IPS-18c (cell line): ENCODE measurements around the gene HLA-B.

Source experiments
- H3K4me3 ChIP-seq: 2 replicates; pipeline ENCODE4 v1.7.0; 2013; ENCODE audit warnings: low read depth, mild to moderate bottlenecking, low read length, moderate library complexity; ENCODE audit not compliant: insufficient read depth
- H3K9me3 ChIP-seq: one replicate; pipeline ENCODE4 v1.6.1; 2013; ENCODE audit warnings: mild to moderate bottlenecking, low read length, moderate library complexity; ENCODE audit not compliant: control insufficient read depth, insufficient read depth

HLA-B gene

GRCh38 chr6:31358302-31358701, 1.3 kb upstream of the HLA-B start:
- Histone ChIP-seq H3K9me3 (no peaks in the 10 kb centered on the region), H3K4me3 (no peak overlapping the region)

GRCh38 chr6:31357886-31358285, 907 bp upstream of the HLA-B start:
- Histone ChIP-seq H3K9me3 (no peaks in the 10 kb centered on the region), H3K4me3 (no peak overlapping the region)

- Histone ChIP-seq H3K9me3 (peaks cover 2% of the 10 kb centered on the region), H3K4me3 (peak overlapping the region; percentile 81)
These were observed 598 bp downstream of the HLA-B start for GRCh38 chr6:31356216-31356945.

DNA sequence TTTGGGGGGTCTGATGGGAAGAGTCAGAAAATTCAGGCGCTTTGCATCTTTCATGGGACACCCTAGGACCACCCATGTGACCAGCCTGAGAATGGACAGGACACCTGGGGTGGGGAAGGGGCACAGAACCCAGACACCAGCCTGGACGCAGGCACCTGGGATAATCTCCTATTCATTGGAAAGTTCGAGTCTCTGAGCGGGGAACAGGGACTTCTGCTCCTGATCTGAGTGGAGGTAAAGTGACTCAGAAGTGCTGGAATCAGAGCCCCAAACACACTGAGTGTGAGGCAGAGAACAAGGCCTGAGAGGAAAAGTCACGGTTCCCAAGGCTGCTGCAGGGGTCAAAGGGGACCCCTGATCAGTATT, 1.4 kb downstream of the HLA-B start:
- Histone ChIP-seq H3K4me3 (no peak overlapping the region), H3K9me3 (peaks cover 2% of the 10 kb centered on the region)

DNA sequence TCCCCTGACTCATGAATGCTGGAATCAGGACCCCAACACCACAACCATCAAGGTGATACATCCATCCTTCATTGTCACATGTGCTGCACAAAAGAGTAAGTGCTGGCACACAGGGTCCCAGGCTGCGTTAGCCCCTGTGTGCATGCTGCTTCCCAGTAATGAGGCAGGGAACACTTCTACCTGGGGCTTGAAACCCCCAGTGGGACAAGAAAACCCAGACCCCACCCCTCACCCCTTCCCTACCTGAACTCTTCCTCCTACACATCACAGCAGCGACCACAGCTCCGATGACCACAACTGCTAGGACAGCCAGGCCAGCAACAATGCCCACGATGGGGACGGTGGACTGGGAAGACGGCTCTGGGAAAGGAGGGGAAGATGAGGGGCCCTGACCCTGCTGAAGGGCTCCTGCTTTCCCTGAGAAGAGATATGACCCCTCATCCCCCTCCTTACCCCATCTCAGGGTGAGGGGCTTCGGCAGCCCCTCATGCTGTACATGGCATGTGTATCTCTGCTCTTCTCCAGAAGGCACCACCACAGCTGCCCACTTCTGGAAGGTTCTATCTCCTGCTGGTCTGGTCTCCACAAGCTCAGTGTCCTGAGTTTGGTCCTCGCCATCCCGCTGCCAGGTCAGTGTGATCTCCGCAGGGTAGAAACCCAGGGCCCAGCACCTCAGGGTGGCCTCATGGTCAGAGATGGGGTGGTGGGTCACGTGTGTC, 2.0 kb downstream of the HLA-B start:
- Histone ChIP-seq H3K9me3 (peaks cover 2% of the 10 kb centered on the region), H3K4me3 (no peak overlapping the region)

DNA sequence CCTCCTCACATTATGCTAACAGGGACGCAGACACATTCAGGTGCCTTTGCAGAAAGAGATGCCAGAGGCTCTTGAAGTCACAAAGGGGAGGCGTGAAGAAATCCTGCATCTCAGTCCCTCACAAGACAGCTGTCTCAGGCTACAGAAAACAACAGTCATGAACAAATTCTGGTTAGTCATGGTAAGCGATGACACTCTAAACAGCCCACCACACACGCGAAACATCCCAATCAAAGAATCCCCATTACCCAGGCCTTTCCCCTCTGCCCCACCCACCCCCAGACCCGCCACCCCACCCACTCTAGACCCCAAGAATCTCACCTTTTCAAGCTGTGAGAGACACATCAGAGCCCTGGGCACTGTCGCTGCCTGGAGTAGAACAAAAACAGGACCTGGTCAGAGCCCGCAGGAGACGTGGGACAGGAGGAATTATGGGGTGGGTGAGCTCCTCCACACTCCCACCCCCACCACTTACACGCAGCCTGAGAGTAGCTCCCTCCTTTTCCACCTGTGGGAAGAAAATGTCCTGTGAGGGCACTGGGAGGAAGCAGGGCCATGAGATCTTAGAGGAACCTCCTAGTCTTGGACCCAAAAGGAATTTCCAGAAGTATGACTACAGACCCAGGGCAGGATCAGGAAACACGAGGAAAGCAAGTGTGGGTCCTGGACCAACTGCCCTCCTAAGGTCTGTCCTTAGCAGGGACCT, 2.7 kb downstream of the HLA-B start:
- H3K9me3 ChIP-seq = peaks cover 2% of the 10 kb centered on the region
- H3K4me3 ChIP-seq = no peak overlapping the region

DNA sequence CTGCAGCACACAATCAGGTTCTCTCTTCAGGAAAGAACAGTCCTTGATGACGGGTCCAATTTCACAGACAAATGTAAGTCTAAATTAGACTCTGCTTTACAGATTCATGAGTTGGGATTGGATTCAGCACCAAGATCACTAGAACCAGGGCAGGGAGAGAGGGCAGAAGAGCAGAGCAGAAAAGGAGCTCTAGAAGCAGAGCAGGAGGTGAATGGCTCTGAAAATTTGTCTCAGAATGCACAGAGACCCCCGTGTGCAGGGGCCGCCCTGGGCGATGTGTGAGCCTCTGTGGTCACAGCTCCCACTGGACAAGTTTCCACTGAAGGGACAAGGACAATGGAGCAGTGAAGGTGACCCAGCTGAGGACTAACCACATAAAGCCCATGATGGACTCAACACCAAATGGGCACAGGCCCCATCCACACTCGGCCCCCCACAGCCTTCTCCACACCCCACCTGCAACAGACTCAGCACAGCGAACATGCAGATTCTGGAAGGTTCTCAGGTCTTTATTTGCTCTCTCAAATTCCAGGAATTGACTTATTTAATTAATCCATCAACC, 3.5 kb downstream of the HLA-B start:
- no peak overlapping the region for H3K4me3 ChIP-seq
- H3K9me3 ChIP-seq = peaks cover 2% of the 10 kb centered on the region

DNA sequence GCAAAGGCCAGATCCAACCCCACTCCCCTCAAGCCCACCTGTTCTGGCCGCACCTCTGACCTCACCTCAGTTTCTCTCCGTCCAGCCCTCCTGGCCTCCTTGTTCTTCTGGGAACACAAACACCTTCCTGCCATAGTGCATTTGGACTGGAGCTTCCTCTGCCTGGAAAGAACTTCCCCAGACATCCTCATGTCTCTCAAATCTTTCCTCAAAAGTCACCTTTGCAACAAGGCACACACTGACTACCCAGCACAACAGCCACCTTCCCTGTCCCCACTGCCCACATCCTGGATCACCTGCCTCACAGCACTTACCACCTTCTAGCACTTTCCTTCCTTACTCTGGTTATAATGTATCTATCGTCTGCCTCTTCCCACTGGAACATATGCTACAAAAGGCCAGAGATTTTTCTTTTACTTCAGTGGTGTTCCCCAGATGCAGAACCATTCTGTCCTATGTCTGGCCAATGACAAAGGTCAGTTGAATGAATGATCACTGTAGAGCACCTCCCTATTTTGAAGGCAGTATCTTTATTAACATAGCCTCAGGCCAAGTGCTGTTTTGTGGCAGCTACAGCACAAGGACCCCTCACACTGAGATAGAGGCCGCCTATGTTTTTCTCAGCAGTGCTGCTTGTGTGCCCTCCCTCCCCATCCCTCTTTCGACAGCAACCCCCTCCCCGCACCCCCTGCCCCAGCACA, 4.1 kb downstream of the HLA-B start:
- Histone ChIP-seq H3K9me3 (peaks cover 2% of the 10 kb centered on the region), H3K4me3 (no peak overlapping the region)

GRCh38 chr6:31352310-31352682, 4.7 kb downstream of the HLA-B start:
- Histone ChIP-seq H3K4me3 (no peak overlapping the region), H3K9me3 (peaks cover 2% of the 10 kb centered on the region)

GRCh38 chr6:31351401-31352309, 5.3 kb downstream of the HLA-B start:
- H3K4me3 ChIP-seq = no peak overlapping the region
- peaks cover 2% of the 10 kb centered on the region for H3K9me3 ChIP-seq

GRCh38 chr6:31351033-31351380, 6.0 kb downstream of the HLA-B start:
- no peak overlapping the region for H3K4me3 ChIP-seq
- H3K9me3 ChIP-seq = peaks cover 2% of the 10 kb centered on the region

GRCh38 chr6:31350196-31351032, 6.6 kb downstream of the HLA-B start:
- peaks cover 2% of the 10 kb centered on the region for H3K9me3 ChIP-seq
- H3K4me3 ChIP-seq = no peak overlapping the region

- peaks cover 2% of the 10 kb centered on the region for H3K9me3 ChIP-seq
These were observed 7.7 kb downstream of the HLA-B start for GRCh38 chr6:31349301-31349700.

DNA sequence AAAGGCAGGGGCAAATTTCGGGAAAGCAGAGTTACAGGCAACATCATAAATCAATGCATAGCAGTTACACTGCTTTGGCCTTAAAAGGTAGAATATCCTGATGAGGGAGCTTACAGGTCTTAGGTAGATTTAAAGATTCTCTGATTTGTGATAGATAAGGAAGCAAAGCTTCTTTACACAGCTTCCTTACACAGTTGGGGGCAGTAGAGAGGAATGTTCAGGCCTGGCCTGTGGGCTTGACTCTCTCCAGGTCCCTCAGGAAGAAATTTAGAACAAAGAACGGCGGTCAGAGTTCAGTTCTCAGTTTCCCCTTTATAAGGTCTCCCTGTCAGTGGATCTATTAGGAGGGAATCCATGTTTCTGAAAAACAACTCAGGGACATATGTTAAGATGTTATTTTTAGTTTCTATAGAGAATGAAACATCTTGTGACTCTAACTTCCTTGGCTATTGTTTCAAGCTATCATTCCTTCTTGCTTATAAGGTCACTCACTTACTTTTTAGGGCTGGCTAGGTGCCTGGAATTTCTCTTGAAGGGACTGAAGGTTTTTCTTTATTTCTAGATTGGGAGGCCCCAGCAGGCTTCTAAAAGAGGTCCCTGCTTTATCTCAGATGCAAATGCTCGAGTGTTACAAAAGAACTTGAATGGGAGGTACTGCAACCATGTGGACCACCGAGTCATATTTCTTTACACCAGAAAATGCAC, 11.8 kb downstream of the HLA-B start:
- H3K9me3 ChIP-seq = no peaks in the 10 kb centered on the region
- H3K4me3 ChIP-seq = no peak overlapping the region

More at GRCh38 chr6:31349301-31349700, 7.7 kb downstream of the HLA-B start:
- H3K4me3 ChIP-seq = no peak overlapping the region

DNA sequence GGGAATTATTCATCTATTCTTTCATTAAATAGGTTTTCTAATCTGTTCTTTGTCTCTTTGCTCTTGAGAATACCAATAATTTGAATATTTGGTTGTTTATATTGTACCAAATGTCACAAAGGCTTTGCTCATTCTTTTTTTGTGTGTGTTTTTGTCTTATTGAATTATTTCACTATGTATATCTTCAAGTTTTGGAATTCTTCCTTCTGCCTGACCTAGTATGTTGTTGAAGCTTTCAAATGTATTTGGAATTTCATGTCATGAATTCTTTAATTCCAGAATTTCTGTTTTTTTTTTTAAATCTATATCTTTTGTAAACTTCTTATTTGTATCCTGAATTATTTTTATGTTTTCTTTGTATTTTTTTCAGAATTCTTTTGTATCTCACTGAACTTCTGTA, 16.8 kb downstream of the HLA-B start:
- H3K4me3 ChIP-seq = no peak overlapping the region
- H3K9me3 ChIP-seq = no peaks in the 10 kb centered on the region
